OCI-LY3 (cell line): ENCODE data around the gene WDR90.

ENCODE experiments used
- EZH2phosphoT487 ChIP-seq: fragments of 200-600 bp; shearing (Covaris generic); IDR thresholded peaks from 2 replicates; pipeline ENCODE4 v1.6.1; 2018; ENCODE audit warnings: antibody characterized with exemption, mixed run types, low read depth
- TF ChIP-seq, protein P1 (sequence below): fragments of 200-600, 300-600 bp; sonication (generic); IDR thresholded peaks from 2 replicates; pipeline ENCODE4 v1.5.1; 2014; ENCODE audit warnings: antibody characterized with exemption, low read length, low read depth

DNA sequence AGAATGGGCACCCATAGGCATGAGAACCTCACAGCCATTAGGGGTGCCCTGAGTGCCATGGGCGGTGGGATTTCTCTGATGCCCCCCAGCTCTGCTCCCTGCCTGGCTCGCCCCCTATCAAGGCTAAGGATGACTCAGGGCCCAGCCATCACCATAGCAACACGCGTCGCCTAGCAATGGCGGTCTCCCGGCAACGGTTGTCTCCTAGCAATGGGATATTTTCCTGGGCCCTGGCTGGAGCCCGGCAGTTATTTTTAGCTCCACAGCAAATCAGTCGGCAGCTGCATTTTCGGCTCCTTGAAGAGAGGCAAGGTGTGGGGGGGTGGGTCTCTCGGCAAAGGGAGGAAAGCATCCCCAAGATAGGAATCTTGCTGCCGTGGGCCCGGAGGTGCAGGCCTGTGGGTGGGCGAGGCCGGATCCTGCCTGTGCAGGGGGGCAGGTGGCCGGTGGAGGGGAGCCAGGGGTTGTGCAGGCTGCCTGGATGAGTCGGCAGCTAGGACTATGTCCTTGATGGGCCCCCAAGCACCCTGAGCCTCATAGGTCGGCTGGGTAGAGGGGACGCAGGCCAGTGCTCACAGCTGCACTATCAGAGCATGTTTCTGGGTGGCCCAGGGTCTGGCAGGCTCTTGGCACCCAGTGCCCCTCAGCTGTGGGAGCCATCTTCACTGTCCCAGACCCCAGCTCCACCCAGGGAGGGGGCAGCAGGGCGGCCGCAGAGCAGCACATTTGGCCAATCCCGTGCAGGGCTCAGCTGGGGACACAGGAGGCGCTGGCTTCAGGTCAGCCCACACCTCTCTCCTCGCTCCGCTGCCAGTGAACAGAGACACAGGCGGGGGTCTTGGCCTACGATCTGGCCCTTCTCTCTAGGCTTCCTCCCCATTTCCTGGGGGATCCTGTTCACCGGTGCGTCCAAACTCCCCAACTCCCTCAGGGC lies 60.7 kb downstream of the WDR90 start:
- TF ChIP-seq, protein P1, sequence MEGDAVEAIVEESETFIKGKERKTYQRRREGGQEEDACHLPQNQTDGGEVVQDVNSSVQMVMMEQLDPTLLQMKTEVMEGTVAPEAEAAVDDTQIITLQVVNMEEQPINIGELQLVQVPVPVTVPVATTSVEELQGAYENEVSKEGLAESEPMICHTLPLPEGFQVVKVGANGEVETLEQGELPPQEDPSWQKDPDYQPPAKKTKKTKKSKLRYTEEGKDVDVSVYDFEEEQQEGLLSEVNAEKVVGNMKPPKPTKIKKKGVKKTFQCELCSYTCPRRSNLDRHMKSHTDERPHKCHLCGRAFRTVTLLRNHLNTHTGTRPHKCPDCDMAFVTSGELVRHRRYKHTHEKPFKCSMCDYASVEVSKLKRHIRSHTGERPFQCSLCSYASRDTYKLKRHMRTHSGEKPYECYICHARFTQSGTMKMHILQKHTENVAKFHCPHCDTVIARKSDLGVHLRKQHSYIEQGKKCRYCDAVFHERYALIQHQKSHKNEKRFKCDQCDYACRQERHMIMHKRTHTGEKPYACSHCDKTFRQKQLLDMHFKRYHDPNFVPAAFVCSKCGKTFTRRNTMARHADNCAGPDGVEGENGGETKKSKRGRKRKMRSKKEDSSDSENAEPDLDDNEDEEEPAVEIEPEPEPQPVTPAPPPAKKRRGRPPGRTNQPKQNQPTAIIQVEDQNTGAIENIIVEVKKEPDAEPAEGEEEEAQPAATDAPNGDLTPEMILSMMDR = no peak
- no peak for TF ChIP-seq EZH2phosphoT487
